ENCODE data around the gene GPN3.

The GPN3 gene

GRCh38 chr12:110403976-110404682, 63.9 kb downstream of the GPN3 start:
- peak overlapping the region; percentile 99 for H3K27ac ChIP-seq
- TF ChIP-seq CTCF (conservative IDR thresholded peaks at IDR 0.05), result no peak

- peak within 1 kb of the TSS; percentile 99 for H3K27ac ChIP-seq
- TF ChIP-seq CTCF (conservative IDR thresholded peaks at IDR 0.05), result no peak
Measured at GRCh38 chr12:110403146-110403975, 64.7 kb downstream of the GPN3 start, which contains the start of gene ANAPC7. Gene ANAPC7 (minus strand): TSS chr12:110403708. CDS start chr12:110403627, 81 bp downstream.

Measured in VCaP (cell line).